ENCODE measurements around the gene LITAFD.
"Not testable (repeated sequence)": the region's sequence is repeated elsewhere in the genome, so short reads cannot be mapped to it uniquely, and the experiment has no call there.

LITAFD gene

DNA sequence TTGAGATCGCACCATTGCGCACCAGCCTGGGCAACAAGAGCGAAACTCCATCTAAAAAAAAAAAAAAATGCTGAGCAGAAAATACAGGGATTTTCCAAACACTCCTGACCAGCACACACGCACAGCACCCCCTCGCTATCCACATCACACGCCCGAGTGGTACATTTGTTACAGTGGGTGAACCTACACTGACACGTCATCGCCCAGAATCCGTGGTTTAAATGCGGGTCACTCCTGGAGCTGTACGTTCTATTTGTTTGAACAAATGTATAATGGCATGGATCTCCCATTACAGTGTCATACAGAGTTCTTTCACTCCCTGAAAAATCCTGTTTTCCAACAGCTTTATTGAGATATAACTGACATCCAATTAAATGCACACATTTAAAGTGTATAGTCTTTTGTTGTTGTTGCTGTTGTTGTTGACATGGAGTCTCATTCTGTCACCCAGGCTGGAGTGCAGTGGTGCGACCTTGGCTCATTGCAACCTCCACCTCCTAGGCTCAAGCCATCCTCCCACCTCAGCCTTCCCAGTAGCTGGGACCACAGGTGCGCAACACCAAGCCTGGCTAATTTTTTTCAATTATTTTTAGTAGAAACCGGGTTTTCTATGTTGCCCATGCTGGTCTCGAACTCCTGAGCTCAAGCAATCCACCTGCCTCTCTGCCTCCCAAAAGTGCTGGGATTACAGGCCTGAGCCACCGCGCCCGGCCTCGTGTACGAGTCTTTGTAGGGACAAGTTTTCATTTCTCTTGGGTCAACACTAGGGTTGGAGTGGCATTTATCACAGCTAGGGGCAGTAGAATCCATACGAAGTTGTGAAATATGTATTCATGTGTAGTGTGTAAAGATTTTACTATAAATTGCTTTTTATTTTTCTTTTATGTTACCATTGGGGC is 8.9 kb upstream of the LITAFD start:
- DNase-seq (ENCODE audit: low read depth in 3 of 3): no peak

DNA sequence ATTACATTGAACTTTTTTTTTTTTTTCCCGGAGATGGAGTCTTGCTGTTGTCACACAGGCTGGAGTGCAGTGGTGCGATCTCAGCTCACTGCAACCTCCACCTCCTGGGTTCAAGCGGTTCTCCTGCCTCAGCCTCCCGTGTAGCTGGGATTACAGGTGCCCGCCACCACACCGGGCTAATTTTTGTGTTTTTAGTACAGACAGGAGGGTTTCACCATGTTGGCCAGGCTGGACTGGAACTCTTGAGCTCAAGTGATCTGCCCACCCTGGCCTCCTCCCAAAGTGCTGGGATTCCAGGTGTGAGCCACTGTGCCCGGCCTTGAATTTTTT is 8.3 kb upstream of the LITAFD start:
- DNase-seq (ENCODE audit: low read depth in 3 of 3): not testable (repeated sequence)

DNA sequence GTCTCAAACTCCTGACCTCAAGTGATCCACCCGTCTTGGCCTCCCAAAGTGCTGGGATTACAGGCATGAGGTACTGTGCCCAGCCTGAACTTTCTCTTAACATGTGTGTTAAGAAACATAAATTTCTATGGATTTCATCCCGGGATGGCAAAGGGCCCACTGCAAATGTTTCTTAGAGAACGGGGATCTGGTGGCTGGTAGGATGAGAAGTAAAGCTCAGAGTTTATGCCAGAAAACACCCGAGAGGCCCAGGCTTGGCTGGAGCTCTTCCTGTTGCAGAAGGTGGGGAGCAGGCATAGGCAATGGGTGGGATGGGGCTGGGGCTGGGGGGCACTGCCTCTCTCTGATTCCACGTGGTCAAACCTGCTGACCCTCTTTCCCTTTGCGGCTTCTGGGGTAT is 7.8 kb upstream of the LITAFD start:
- DNase-seq (ENCODE audit: low read depth in 3 of 3): no peak

DNA sequence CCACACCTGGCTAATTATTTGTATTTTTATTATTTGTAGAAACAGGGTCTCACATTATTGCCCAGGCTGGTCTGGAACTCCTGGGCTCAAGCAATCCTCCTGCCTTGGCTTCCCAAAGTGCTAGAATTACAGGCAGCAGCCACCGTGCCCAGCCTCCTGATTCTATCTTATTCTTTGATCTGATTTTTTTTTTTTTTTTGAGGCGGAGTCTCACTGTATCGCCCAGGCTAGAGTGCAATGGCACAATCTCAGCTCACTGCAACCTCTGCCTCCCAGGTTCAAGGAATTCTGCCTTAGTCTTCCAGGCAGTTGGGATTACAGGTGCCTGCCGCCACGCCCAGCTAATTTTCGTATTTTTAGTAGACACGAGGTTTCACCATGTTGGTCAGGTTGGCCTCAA is 6.8 kb upstream of the LITAFD start:
- not testable (repeated sequence) for DNase-seq (ENCODE audit: low read depth in 3 of 3)

DNA sequence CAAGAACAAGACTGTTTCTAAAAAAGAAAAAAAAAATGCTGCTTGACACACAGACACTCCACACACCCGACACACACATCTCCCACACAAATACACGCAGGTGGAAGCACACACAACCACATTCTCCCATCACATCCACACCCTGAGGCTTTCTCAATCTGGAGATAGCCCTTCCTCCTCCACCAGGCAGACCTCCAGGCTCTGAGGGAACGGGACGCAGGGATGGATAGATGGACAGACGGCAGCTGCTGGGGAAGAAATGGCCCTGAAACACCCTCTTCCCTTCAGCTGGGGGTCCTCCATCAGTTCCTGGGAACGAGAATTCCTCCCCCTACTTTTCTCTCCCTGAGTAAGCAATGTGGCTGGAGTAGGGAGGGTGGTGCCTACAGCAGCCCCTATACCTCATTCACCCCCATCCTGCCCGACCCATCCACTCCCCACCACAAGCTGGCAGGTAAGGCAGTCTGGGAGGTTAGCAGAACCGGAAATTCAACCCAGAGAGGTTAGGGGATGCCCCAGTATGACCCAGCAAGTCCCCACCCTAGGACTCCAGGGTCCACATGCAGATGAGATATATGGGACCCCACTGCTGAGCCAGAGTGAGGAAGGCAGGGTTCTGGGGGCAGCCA is 4.1 kb upstream of the LITAFD start:
- DNase-seq (ENCODE audit: low read depth in 3 of 3): no peak

DNA sequence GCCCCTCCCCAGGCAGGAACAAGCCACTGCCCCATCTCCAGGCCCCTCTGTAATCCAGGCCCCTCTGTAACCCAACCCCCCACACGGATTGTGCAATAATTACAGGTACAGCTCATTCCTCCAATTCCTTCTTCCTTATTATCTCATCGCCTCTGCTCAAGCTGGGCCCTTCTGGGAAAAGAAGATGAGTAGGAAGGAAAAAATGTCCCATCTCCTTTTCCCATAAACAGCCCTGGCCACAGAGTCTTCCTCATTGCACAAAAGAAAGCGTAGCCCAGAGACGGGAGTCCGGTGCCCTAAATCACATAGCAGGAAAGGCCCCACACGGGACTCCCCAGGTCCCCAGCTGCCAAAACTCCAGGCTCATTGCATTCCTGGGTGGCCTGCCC is 3.6 kb upstream of the LITAFD start:
- DNase-seq (ENCODE audit: low read depth in 3 of 3): no peak

- no peak for DNase-seq (ENCODE audit: low read depth in 3 of 3)
Observed at GRCh38 chr16:8880839-8881510, 1.2 kb upstream of the LITAFD start.

- DNase-seq (ENCODE audit: low read depth in 3 of 3): no peak
Observed at GRCh38 chr16:8882725-8883377, 700 bp downstream of the LITAFD start.

DNA sequence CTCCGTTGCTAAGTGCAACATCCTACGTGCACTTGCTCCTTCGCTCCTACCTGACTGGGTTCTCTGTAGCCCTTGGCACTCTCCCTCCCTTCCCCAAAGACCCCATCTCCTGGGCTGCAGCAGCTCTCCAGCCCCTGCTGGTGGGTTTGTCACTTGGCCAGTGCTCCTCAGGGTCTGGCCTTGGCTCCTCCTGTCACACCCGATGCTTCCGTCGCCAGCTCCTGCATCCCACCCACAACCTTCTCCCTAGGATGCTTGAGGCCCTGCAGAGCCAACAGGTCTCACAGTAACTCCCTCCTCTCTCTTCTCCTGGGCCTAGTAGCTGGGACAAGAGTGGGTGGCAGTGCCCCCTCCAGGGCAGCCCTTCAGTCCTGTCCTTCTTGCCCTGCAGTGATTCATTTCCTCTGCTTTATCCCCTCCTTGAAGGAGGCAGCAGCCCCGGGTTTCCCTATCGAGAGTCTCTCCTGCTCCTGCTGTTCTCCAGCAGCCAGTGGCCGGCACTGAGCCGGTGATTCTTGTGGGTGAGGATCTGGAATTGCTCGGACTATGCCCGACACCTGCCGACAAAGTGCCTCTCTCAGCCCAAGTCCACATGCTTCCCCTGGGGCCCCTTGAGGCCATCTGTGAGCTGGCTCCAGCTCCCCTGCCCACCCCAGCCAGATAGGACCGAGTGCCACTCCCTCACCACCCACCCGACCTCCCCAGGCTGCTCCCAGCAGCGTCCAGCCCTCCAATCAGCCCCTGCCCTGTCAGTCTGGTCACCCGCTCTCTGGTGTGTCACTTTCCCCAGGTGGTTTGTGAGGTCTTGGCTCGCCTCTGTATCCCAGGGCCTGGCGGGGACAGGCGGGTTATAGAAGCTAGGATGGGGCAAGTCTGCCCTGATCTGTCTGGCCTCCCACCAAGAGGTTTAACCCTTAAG is 3.8 kb downstream of the LITAFD start:
- DNase-seq (ENCODE audit: low read depth in 3 of 3): no peak

- no peak for DNase-seq (ENCODE audit: low read depth in 3 of 3)
Observed at GRCh38 chr16:8886593-8887430, 4.7 kb downstream of the LITAFD start.

- no peak for DNase-seq (ENCODE audit: low read depth in 3 of 3)
Observed at GRCh38 chr16:8887431-8887765, 5.2 kb downstream of the LITAFD start.

DNA sequence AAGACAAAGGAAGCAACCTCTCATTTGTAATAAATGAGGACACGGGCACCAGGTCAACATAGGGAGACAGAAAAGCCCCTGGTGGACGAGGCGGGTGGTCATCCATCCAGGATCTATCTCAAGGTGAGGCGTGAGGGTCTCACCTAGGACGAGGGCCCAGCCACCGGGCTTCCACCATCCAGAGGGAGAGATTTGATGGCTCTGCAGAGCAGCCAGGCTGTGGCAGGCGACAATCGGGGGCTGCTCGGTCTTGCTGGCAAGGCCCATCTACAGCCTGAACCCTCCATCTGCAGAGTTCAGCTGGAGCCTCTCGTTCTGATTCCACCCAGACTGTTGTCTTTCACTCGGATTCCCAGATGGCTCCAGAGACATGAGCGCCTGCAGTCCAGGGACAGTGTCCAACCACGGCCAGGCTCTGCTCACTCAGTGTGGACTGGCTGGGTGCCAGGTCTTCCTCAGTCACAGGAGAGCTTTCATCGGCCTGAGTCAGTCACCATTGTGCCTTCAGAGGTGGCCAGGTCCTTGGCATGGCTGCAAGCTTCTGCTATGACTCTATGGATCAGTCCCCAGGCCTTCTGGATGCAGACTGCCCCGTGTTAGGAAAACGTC is 5.9 kb downstream of the LITAFD start:
- DNase-seq (ENCODE audit: low read depth in 3 of 3): no peak

DNA sequence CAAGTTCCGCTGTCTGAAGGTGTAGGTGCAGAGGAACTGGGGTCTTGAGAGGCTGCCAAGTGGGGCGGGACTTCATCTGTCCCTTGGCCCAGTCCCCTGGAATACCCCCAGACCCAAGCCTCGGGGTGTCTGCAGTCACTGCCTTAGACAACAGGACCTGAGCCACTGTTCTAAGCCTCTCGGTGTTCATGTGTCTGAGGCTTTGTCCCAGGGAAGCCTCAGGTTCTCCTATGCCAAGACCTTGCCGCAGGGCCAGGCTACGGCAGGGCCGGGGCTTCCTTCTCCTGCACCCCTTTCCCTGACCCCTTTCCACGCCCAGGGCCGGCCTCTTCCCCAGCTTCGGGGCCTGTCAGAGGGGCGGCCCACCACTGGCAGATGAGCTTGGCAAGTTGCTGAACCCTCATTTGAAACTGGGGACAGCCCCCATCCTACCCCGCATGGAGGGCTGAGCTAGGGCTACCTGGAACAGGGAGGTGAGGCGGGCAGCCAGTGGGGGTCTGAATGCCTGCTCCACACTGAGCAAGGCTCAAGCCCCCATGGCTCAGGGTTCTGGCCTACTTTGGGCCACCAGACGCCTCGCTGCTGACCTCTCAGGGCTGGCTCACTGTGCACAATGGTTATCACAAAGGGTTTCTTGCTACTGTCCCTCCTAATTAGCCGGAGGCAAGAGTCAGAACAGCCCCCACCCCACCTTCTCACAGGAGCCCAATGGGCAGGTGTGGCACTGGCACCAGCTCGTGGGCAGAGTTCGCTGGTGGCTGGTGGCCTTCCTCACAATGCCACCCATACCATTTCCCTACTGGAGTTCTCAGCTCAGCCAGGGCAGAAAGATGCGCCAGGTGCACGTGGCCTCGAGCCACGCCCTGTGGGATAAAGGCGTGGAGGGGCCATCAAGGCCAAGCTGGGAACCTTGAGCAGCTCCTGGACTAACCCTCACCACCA is 7.1 kb downstream of the LITAFD start:
- no peak for DNase-seq (ENCODE audit: low read depth in 3 of 3)

DNA sequence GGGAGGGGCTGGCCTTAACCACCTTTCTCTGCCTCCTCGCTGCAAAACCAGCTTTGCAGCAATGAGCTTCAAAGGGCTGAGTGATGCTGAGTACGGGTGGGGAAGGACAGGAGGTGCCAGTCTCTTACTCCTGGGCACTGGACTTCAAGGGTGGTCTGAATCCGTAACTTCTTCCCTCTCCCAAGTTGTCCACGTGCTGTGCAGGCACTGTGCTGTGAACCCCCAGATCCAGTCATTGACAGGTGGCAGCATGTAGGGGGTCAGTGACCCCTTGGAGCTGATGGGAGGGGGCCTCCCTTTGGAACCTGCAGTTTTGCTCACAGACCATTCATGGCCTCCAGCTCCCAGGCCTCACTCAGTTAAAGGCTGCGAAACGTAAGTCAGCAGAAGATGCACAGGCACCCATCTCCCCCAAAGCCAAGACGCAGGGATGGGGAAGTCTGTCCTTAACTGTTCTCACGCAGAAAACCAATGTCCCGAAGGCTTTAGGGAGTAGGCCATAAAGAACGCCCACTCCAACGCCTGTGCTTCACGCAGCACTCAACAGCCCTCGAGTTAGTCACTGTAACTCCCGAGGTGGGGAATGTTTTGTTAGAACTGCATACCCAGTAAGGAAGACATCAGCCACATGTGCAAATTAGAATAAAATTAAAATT is 7.9 kb downstream of the LITAFD start:
- no peak for DNase-seq (ENCODE audit: low read depth in 3 of 3)

- DNase-seq (ENCODE audit: low read depth in 3 of 3): no peak
Observed at GRCh38 chr16:8890549-8890921, 8.4 kb downstream of the LITAFD start.

DNA sequence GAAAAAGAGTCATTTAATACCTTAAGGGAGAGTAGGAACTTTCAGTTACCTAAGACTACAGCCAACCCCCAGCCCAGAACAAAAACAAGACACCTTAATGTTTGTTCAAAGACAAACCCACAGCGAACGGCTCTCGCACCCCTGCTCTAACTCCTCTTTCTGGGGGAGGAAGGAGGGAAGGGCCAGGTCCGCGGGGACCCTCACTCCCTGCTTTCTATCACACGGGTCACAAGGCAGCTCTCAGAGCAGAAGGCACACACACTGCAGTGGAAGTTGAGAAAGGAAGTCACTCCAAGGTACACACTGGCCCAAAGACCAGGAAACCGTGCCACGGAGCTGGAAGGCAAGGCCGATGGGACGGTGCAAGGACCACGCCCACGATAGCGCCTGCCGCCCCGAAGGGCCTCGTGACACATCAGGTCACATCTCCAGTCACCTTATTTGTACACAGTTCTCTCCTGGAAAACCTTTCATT is 10.0 kb downstream of the LITAFD start:
- DNase-seq (ENCODE audit: low read depth in 3 of 3): no peak

GRCh38 chr16:8893426-8893825 is 11.3 kb downstream of the LITAFD start:
- DNase-seq (ENCODE audit: low read depth in 3 of 3): no peak

DNA sequence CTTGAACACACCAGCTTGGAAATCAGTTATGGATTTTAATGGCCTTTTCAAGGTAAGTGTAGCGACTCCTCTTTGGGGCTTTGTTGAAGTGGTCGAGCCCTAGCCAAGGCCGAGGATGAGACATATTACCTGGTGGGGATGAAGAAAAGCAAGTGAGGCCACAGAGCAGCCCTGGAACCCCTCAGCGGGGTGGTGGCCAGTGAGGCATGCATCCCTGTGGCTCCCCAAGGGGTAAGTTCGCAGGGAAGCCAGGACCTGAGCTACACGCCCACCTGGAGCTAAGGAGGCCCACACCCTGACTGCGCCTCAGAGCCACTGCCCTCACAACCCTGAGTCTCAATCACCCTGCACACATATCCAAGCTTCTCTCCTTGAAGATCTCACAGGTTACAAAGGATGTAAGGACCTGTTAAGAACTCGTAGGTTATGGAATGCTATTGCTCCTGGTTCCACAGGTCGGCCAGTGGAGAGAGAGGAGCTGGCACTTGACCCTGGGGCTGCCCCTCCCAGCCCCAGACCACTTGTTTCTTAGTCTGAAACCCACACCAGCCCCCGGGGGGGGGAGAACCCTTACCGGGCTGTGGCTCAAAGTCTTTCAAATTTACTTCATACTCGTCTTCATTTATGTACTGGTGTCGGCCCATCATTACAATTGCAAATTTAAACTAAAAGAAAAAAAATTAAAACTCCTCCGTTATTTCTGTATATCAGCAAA is 12.0 kb downstream of the LITAFD start:
- DNase-seq (ENCODE audit: low read depth in 3 of 3): no peak

Data from stimulated activated CD4-positive, alpha-beta T cell treated with anti-CD3 and anti-CD28 coated beads, TNF-alpha, amount 100 ng/mL, for 48 hours (primary cell).